HCT116 (cell line): ENCODE measurements around the gene GJB2. TPM values are rescaled to one million over a fixed set of nuclear protein-coding genes. Genes with fewer than 3 reads are reported as not detected.

Experiments
- ATAC-seq: fragments of 200-7000 bp; cut with Tn5 transposase; 2 replicates; pipeline ENCODE4 v1.9.1; 2020; ENCODE audit warnings: mild to moderate bottlenecking, moderate library complexity
- BruUV-seq: library from RNA; stranded (reverse); fragments of 400-500 nt; replicated peaks from 2 replicates; lab custom pipeline; 2021; lab: Mats Ljungman, UMichigan
- CTCF ChIA-PET: fragments of 300-600 bp; sonication (Branson Sonifier 250); formaldehyde crosslinking; loops from one replicate; lab custom pipeline; 2021; ENCODE audit warnings: antibody characterized with exemption; lab: Charles Lee
- POLR2A ChIA-PET: fragments of 300-600, 350-600 bp; sonication (Branson Sonifier 250); formaldehyde crosslinking; loops from one replicate; lab custom pipeline; 2021; ENCODE audit warnings: antibody characterized with exemption; lab: Charles Lee
- RAD21 ChIA-PET, 2 experiments: fragments of 300-600 bp; sonication (Branson Sonifier 250); formaldehyde crosslinking; loops; one replicate each; lab custom pipeline; 2023; ENCODE audit warnings: low total read pairs in 2 of 2; ENCODE audit not compliant: uncharacterized antibody in 2 of 2, unreplicated experiment in 2 of 2, low non-redundant PET in 1 of 2; lab: Charles Lee
- DNase-seq: peaks from one replicate; pipeline ENCODE4 v3.0.0-alpha.2; 2010; ENCODE audit warnings: low read depth, low spot score
- H2AFZ ChIP-seq: fragments of 200-600 bp; shearing (Covaris generic), sonication (generic); 2 replicates; pipeline ENCODE4 v1.6.1; 2017; ENCODE audit warnings: low read depth, mixed run types, mixed read lengths, antibody characterized with exemption, low read length; ENCODE audit not compliant: poor library complexity, severe bottlenecking
- H3K27ac ChIP-seq: 2 replicates; pipeline ENCODE4 v1.5.1; 2012; ENCODE audit warnings: low read depth, low read length
- H3K27me3 ChIP-seq: fragments of 200-600 bp; sonication (generic); 2 replicates; pipeline ENCODE4 v1.6.1; 2016; ENCODE audit warnings: mixed run types, low read length, mixed read lengths; ENCODE audit not compliant: insufficient read depth
- H3K36me3 ChIP-seq, 2 experiments: fragments of 200-500 bp in 1 of 2; fragments of 200-600 bp in 1 of 2; sonication (Bioruptor generic) in 1 of 2; sonication (generic) in 1 of 2; 2 replicates each; pipeline versions ENCODE4 v1.5.1 to v1.6.1; 2014 to 2016; ENCODE audit warnings: low read length in 2 of 2, inconsistent platforms in 1 of 2, mixed read lengths in 1 of 2, mixed run types in 1 of 2; ENCODE audit not compliant: insufficient read depth in 2 of 2, control insufficient read depth in 1 of 2
- H3K4me1 ChIP-seq, 2 experiments: fragments of 200-600 bp in 1 of 2; sonication (generic) in 1 of 2; 2 replicates each; pipeline versions ENCODE4 v1.5.1 to v1.6.1; 2012 to 2017; ENCODE audit warnings: low read length in 2 of 2, inconsistent platforms in 1 of 2, mild to moderate bottlenecking in 1 of 2, mixed read lengths in 1 of 2, mixed run types in 1 of 2, moderate library complexity in 1 of 2; ENCODE audit not compliant: insufficient read depth in 2 of 2, control insufficient read depth in 1 of 2
- H3K4me2 ChIP-seq: fragments of 200-600 bp; sonication (generic); 2 replicates; pipeline ENCODE4 v1.6.1; 2017; ENCODE audit warnings: mixed run types, low read length, mixed read lengths
- H3K4me3 ChIP-seq, 2 experiments: fragments of 200-600 bp in 1 of 2; sonication (generic) in 1 of 2; replicated peaks in 1 of 2; 2 replicates each; pipeline ENCODE4 v1.5.1; 2011 to 2016; ENCODE audit warnings: low read length in 2 of 2, control low read depth in 1 of 2, low read depth in 1 of 2, mild to moderate bottlenecking in 1 of 2, mixed read lengths in 1 of 2, mixed run types in 1 of 2
- H3K79me2 ChIP-seq: fragments of 200-600 bp; sonication (generic); 2 replicates; pipeline ENCODE4 v1.6.1; 2017; ENCODE audit warnings: mild to moderate bottlenecking, mixed run types, low read length, moderate library complexity, mixed read lengths; ENCODE audit not compliant: insufficient read depth
- H3K9ac ChIP-seq: fragments of 200-600 bp; sonication (generic); 2 replicates; pipeline ENCODE4 v1.6.1; 2016; ENCODE audit warnings: low read length, mixed read lengths
- H3K9me2 ChIP-seq: fragments of 200-600 bp; sonication (generic), shearing (Covaris generic); 2 replicates; pipeline ENCODE4 v1.6.1; 2017; ENCODE audit warnings: mixed run types, mild to moderate bottlenecking, moderate library complexity; ENCODE audit not compliant: insufficient read depth
- H3K9me3 ChIP-seq, 2 experiments: fragments of 200-500 bp in 1 of 2; fragments of 200-600 bp in 1 of 2; sonication (Bioruptor generic) in 1 of 2; sonication (generic) in 1 of 2; 2 replicates each; pipeline ENCODE4 v1.6.1; 2014 to 2017; ENCODE audit warnings: low read length in 2 of 2, mixed read lengths in 2 of 2, inconsistent platforms in 1 of 2, low read depth in 1 of 2, mild to moderate bottlenecking in 1 of 2, mixed run types in 1 of 2, moderate library complexity in 1 of 2; ENCODE audit not compliant: control insufficient read depth in 1 of 2, insufficient read depth in 1 of 2
- H4K20me1 ChIP-seq: fragments of 200-600 bp; sonication (generic), shearing (Covaris generic); 2 replicates; pipeline ENCODE4 v1.6.1; 2017; ENCODE audit warnings: mixed run types, mild to moderate bottlenecking, moderate library complexity; ENCODE audit not compliant: insufficient read depth
- CBX3 ChIP-seq: IDR thresholded peaks from 2 replicates; pipeline ENCODE4 v1.6.1; 2012; ENCODE audit warnings: low read depth
- ELF1 ChIP-seq: IDR thresholded peaks from 2 replicates; pipeline ENCODE4 v1.6.1; 2012; ENCODE audit warnings: low read depth, borderline replicate concordance
- EZH2phosphoT487 ChIP-seq: fragments of 200-600 bp; IDR thresholded peaks from 2 replicates; pipeline ENCODE4 v1.6.1; 2018; ENCODE audit warnings: antibody characterized with exemption, borderline replicate concordance
- FOSL1 ChIP-seq: IDR thresholded peaks from 2 replicates; pipeline ENCODE4 v1.6.1; 2012; ENCODE audit warnings: low read depth
- POLR2AphosphoS5 ChIP-seq: IDR thresholded peaks from 2 replicates; pipeline ENCODE4 v1.6.1; 2011; ENCODE audit warnings: mild to moderate bottlenecking, low read depth, low read length, moderate library complexity
- REST ChIP-seq: IDR thresholded peaks from 2 replicates; pipeline ENCODE4 v1.6.1; 2012; ENCODE audit warnings: low read depth
- SP1 ChIP-seq: IDR thresholded peaks from 2 replicates; pipeline ENCODE4 v1.6.1; 2012; ENCODE audit warnings: low read depth
- SRF ChIP-seq: IDR thresholded peaks from 2 replicates; pipeline ENCODE4 v1.6.1; 2012; ENCODE audit warnings: low read depth
- TCF7L2 ChIP-seq: IDR thresholded peaks from 2 replicates; pipeline ENCODE4 v1.7.0; 2011; ENCODE audit warnings: borderline replicate concordance, inconsistent platforms; ENCODE audit not compliant: insufficient read depth, insufficient read length; ENCODE audit errors: extremely low read depth
- intact Hi-C: fragments of 100-400 bp; cut with micrococcal nuclease; formaldehyde crosslinking; loops from 2 replicates; pipeline ENCODE4 v1.10.0; 2022
- total RNA-seq: library from RNA; stranded (reverse); gene quantifications from one replicate; pipeline ENCODE4 v1.2.1, GENCODE V29; 2021; ENCODE audit not compliant: unreplicated experiment

The GJB2 gene
- total RNA-seq, 1 experiment from 2014 or later = 44.7 TPM

- Histone ChIP-seq H3K79me2 (peaks cover 13% of the 10 kb centered on the region; the same call in 1 of the 2 replicates), H3K36me3 (peaks cover 12 to 13% of the 10 kb centered on the region in 2 experiments; a peak in 2 of 4 replicates), H3K4me3 (no peak overlapping the region), H3K4me1 (peaks cover 6 to 12% of the 10 kb centered on the region in 2 experiments; a peak in 3 of 4 replicates), H3K27me3 (no peaks in the 10 kb centered on the region), H3K9ac (no peak overlapping the region), H3K9me2 (no peaks in the 10 kb centered on the region), H3K9me3 (no peaks in the 10 kb centered on the region), H2AFZ (no peak overlapping the region), H4K20me1 (no peaks in the 10 kb centered on the region), H3K4me2 (no peak overlapping the region), H3K27ac (no peak overlapping the region)
- no TSS peak for BruUV-seq
- ATAC-seq (no peak), DNase-seq (no peak)
- CTCF ChIA-PET = interaction anchor here (1.1 to 2.2 kb wide), 2 partner anchors 12 to 303 kb away, joined by 3 to 12 read pairs; no protein-coding TSS in a partner anchor
- POLR2A ChIA-PET = no interaction called here
- RAD21 ChIA-PET = interaction anchor here in 1 of 2 experiments (0.6 kb wide), 1 partner anchor 14 kb away, joined by 3 read pairs; no protein-coding TSS in a partner anchor
- TF ChIP-seq TCF7L2 (no peak), ELF1 (no peak), EZH2phosphoT487 (no peak), SP1 (no peak), FOSL1 (no peak), SRF (no peak), CBX3 (no peak), REST (no peak), POLR2AphosphoS5 (no peak)
- intact Hi-C loops = no loop called here
Measured at GRCh38 chr13:20185366-20186056, 7.2 kb downstream of the GJB2 start.
